Measurements from ENCODE around the gene PHRF1. TPM values are rescaled to one million over a fixed set of nuclear protein-coding genes. Genes with fewer than 3 reads are reported as not detected.

Gene PHRF1
- total RNA-seq, 1 experiment from 2014 or later: 31.8 TPM

DNA sequence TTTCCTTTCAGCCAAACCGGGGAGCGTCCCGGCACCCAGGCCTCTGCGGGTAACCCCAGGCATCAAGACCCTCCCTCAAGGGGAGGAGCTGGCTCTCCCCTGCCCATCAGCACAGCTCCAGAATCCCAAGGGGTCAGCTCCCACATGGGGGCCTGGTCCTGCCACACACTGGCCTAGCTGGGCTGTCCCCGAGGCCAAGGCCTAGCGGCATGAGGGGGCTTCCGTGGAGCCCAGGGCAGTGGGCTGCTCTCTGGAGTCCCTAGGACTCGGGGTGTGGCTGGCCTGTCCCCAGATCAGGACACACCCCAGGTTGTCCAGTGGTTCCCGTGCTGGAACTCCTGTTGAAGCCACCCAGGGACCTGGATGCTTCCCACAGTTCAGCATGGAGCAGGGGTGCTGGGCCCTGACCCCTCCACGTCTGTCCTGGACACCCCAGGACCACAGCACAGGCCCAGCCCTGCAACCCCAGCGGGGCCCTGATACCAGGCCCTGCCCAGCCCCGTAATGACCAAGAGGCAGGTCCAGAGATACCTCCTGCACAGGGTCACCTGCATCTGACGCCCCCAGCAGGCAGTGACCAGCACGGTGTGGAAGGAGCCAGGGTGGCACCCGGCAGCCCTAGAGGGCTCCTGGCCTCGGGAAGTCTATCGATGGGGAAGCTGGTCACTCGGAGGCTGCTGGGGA lies 46.4 kb upstream of the PHRF1 start:
- CTCF ChIA-PET: interaction anchor here (1.5 kb wide), 1 partner anchor 11 kb away, joined by 3 read pairs; no protein-coding TSS in a partner anchor
- intact Hi-C loops (cut with micrococcal nuclease): no loop called here
- TF ChIP-seq, protein P1, sequence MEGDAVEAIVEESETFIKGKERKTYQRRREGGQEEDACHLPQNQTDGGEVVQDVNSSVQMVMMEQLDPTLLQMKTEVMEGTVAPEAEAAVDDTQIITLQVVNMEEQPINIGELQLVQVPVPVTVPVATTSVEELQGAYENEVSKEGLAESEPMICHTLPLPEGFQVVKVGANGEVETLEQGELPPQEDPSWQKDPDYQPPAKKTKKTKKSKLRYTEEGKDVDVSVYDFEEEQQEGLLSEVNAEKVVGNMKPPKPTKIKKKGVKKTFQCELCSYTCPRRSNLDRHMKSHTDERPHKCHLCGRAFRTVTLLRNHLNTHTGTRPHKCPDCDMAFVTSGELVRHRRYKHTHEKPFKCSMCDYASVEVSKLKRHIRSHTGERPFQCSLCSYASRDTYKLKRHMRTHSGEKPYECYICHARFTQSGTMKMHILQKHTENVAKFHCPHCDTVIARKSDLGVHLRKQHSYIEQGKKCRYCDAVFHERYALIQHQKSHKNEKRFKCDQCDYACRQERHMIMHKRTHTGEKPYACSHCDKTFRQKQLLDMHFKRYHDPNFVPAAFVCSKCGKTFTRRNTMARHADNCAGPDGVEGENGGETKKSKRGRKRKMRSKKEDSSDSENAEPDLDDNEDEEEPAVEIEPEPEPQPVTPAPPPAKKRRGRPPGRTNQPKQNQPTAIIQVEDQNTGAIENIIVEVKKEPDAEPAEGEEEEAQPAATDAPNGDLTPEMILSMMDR (IDR thresholded peaks at IDR 0.05; ENCODE audit: unreplicated experiment): no peak
- Mint-ChIP-seq H3K4me1 (ENCODE audit: insufficient read depth, unreplicated experiment) (no peaks in the 10 kb centered on the region), H3K4me3 (ENCODE audit: unreplicated experiment) (no peak overlapping the region), H3K9me3 (ENCODE audit: unreplicated experiment) (no peaks in the 10 kb centered on the region), H3K27me3 (ENCODE audit: insufficient read depth, unreplicated experiment) (no peaks in the 10 kb centered on the region), H3K36me3 (ENCODE audit: insufficient read depth, unreplicated experiment) (peaks cover 39% of the 10 kb centered on the region), H3K27ac (ENCODE audit: low read depth, unreplicated experiment) (no peak overlapping the region)
- BruUV-seq (replicated peaks): no TSS peak
- DNase-seq (ENCODE audit: unreplicated experiment): no peak
- POLR2A ChIA-PET: no interaction called here

- CTCF ChIA-PET: interaction anchor here (1.2 to 3.6 kb wide), 2 partner anchors 12 to 13 kb away, joined by 4 to 23 read pairs; no protein-coding TSS in a partner anchor
- TF ChIP-seq, protein P1 (IDR thresholded peaks at IDR 0.05; ENCODE audit: unreplicated experiment): no peak
- POLR2A ChIA-PET: interaction anchor here (0.7 kb wide), 1 partner anchor 35 kb away, joined by 3 read pairs; no protein-coding TSS in a partner anchor
Measured at GRCh38 chr11:530960-531831, 45.1 kb upstream of the PHRF1 start.

GRCh38 chr11:531919-532526 lies 44.2 kb upstream of the PHRF1 start:
- POLR2A ChIA-PET: no interaction called here
- Mint-ChIP-seq H3K4me1 (ENCODE audit: insufficient read depth, unreplicated experiment) (no peaks in the 10 kb centered on the region), H3K36me3 (ENCODE audit: insufficient read depth, unreplicated experiment) (peaks cover 35% of the 10 kb centered on the region), H3K27ac (ENCODE audit: low read depth, unreplicated experiment) (no peak overlapping the region), H3K27me3 (ENCODE audit: insufficient read depth, unreplicated experiment) (no peaks in the 10 kb centered on the region), H3K4me3 (ENCODE audit: unreplicated experiment) (no peak overlapping the region), H3K9me3 (ENCODE audit: unreplicated experiment) (no peaks in the 10 kb centered on the region)
- intact Hi-C loops (cut with micrococcal nuclease): no loop called here
- TF ChIP-seq, protein P1 (IDR thresholded peaks at IDR 0.05; ENCODE audit: unreplicated experiment): no peak
- BruUV-seq (replicated peaks): TSS peak; percentile 55
- CTCF ChIA-PET: interaction anchor here (1.2 to 3.6 kb wide), 2 partner anchors 13 to 14 kb away, joined by 4 to 23 read pairs; no protein-coding TSS in a partner anchor
- DNase-seq (ENCODE audit: unreplicated experiment): no peak

More at GRCh38 chr11:530960-531831, 45.1 kb upstream of the PHRF1 start:
- Mint-ChIP-seq H3K27me3 (ENCODE audit: insufficient read depth, unreplicated experiment) (no peaks in the 10 kb centered on the region), H3K4me3 (ENCODE audit: unreplicated experiment) (no peak overlapping the region), H3K9me3 (ENCODE audit: unreplicated experiment) (no peaks in the 10 kb centered on the region), H3K36me3 (ENCODE audit: insufficient read depth, unreplicated experiment) (peaks cover 35% of the 10 kb centered on the region), H3K27ac (ENCODE audit: low read depth, unreplicated experiment) (no peak overlapping the region), H3K4me1 (ENCODE audit: insufficient read depth, unreplicated experiment) (no peaks in the 10 kb centered on the region)
- intact Hi-C loops (cut with micrococcal nuclease): no loop called here
- no TSS peak for BruUV-seq (replicated peaks)
- DNase-seq (ENCODE audit: unreplicated experiment): no peak
